SK-N-SH treated with all-trans-retinoic acid at 6 μM for 48 hours (cell line): ENCODE results near the gene SIRPA.

ENCODE experiments used
- BACH2 ChIP-seq: fragments of 250-450 bp; sonication (Bioruptor Pico); IDR thresholded peaks from 2 replicates; pipeline ENCODE4 v1.9.0; 2021; ENCODE audit warnings: mild to moderate bottlenecking, borderline replicate concordance
- OSR1 ChIP-seq: fragments of 250-450 bp; sonication (Bioruptor Pico); IDR thresholded peaks from 2 replicates; pipeline ENCODE4 v1.8.0; 2022; ENCODE audit warnings: moderate library complexity, mild to moderate bottlenecking, inconsistent platforms
- PPARA ChIP-seq: fragments of 250-450 bp; sonication (Bioruptor Pico); IDR thresholded peaks from 2 replicates; pipeline ENCODE4 v1.5.0; 2020; ENCODE audit warnings: mild to moderate bottlenecking, borderline replicate concordance
- RARB ChIP-seq: fragments of 250-450 bp; sonication (Bioruptor Pico); IDR thresholded peaks from 2 replicates; pipeline ENCODE4 v1.8.0; 2021; ENCODE audit warnings: mild to moderate bottlenecking, moderate library complexity
- TF ChIP-seq, protein P1 (sequence below): fragments of 250-450 bp; sonication (Bioruptor Pico); IDR thresholded peaks from 2 replicates; pipeline ENCODE4 v1.8.0; 2020; ENCODE audit warnings: mild to moderate bottlenecking, moderate library complexity, borderline replicate concordance

DNA sequence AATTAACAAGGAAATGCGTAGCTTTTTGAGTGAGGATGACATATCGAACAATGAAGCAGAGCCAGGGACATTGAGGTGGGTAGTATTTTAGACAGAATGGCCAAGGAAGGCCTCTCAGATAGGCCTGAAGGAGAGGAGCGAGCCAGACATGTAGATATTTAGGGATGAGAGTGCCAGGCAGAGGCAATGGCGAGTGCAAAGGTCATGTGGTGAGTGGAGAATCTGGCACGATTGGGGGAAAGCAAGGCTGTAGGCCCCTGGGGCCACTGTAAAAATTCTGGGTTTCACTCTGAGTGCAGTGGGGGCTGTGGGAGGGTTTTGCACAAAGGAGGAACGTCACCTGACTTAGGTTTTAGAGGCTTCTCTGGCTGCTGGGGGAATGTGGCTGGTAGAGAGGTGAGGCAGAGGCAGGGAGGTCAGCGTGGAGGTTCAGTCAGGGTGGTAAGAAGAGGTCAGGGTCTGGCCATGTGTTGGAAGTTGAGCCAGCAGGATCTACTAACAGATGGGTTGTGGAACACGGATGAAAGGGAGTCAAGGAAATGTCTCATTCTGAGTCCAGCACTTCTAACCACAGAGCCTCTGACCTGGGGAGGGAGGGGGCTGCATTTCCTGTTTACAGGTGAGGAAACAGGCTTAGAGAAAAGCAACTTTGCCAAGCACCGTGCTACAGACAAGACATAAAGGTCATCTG lies 11.3 kb downstream of the SIRPA start:
- TF ChIP-seq, protein P1, sequence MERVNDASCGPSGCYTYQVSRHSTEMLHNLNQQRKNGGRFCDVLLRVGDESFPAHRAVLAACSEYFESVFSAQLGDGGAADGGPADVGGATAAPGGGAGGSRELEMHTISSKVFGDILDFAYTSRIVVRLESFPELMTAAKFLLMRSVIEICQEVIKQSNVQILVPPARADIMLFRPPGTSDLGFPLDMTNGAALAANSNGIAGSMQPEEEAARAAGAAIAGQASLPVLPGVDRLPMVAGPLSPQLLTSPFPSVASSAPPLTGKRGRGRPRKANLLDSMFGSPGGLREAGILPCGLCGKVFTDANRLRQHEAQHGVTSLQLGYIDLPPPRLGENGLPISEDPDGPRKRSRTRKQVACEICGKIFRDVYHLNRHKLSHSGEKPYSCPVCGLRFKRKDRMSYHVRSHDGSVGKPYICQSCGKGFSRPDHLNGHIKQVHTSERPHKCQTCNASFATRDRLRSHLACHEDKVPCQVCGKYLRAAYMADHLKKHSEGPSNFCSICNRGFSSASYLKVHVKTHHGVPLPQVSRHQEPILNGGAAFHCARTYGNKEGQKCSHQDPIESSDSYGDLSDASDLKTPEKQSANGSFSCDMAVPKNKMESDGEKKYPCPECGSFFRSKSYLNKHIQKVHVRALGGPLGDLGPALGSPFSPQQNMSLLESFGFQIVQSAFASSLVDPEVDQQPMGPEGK (CRISPR knock-in tag), result no peak
- TF ChIP-seq RARB (CRISPR knock-in tag) (no peak), BACH2 (CRISPR knock-in tag) (no peak), OSR1 (CRISPR knock-in tag) (no peak), PPARA (no peak)
